HepG2 (cell line): Measurements from ENCODE around the gene CTSS. TPM values are rescaled to one million over a fixed set of nuclear protein-coding genes. Genes with fewer than 3 reads are reported as not detected.

Source experiments
- ATAC-seq: fragments of 200-7000 bp; cut with Tn5 transposase; 3 replicates; pipeline ENCODE4 v1.9.1; 2020; ENCODE audit warnings: mild to moderate bottlenecking, moderate library complexity
- BruUV-seq: library from RNA; stranded (reverse); fragments of 400-500 nt; replicated peaks from 2 replicates; lab custom pipeline; 2021; lab: Mats Ljungman, UMichigan
- CTCF ChIA-PET: fragments of 300-600 bp; formaldehyde crosslinking; extraction: SDS; loops from one replicate; lab custom pipeline; 2021; ENCODE audit warnings: low total read pairs, inconsistent platforms, low intra/inter-chr PET ratio; lab: Yijun Ruan, JAX
- POLR2A ChIA-PET: fragments of 350-600 bp; sonication (Branson Sonifier 250); formaldehyde crosslinking; loops from one replicate; lab custom pipeline; 2020; ENCODE audit warnings: antibody characterized with exemption, inconsistent platforms; lab: Yijun Ruan, JAX
- DNase-seq: peaks from one replicate; pipeline ENCODE4 v3.0.0-alpha.2; 2015; ENCODE audit warnings: low spot score
- FAIRE-seq: peaks from 3 replicates; lab custom pipeline; 2011; peaks lifted over from hg19 to GRCh38; lab: Jason Lieb, UNC
- H2AFZ ChIP-seq: one replicate; pipeline ENCODE4 v1.6.1; 2011; ENCODE audit warnings: low read length, inconsistent platforms
- H3K27ac ChIP-seq: fragments of 300-600 bp; 3 replicates; pipeline ENCODE4 v1.8.0; 2011; ENCODE audit warnings: mixed run types, mild to moderate bottlenecking, mixed read lengths, low read length, inconsistent platforms; ENCODE audit not compliant: insufficient read depth; ENCODE audit errors: extremely low read length
- H3K27me3 ChIP-seq, 2 experiments: fragments of 200-600 bp in 1 of 2; 2 replicates in 1 of 2; 3 replicates in 1 of 2; pipeline versions ENCODE4 v1.6.0 to v1.8.0; 2011; ENCODE audit warnings: low read length in 2 of 2, mild to moderate bottlenecking in 2 of 2, moderate library complexity in 2 of 2, inconsistent platforms in 1 of 2; ENCODE audit not compliant: insufficient read depth in 2 of 2, control insufficient read depth in 1 of 2
- H3K36me3 ChIP-seq, 2 experiments: fragments of 200-600 bp in 1 of 2; replicated peaks in 1 of 2; 2 replicates in 1 of 2; 3 replicates in 1 of 2; pipeline versions ENCODE4 v1.5.1 to v1.8.0; 2011; ENCODE audit warnings: low read length in 2 of 2, inconsistent platforms in 1 of 2; ENCODE audit not compliant: insufficient read depth in 2 of 2, control insufficient read depth in 1 of 2
- H3K4me1 ChIP-seq: 2 replicates; pipeline ENCODE4 v1.5.1; 2012; ENCODE audit warnings: low read length, inconsistent platforms; ENCODE audit not compliant: insufficient read depth
- H3K4me2 ChIP-seq: 2 replicates; pipeline ENCODE4 v1.6.0; 2011; ENCODE audit warnings: low read depth, low read length, inconsistent platforms
- H3K4me3 ChIP-seq, 3 experiments: fragments of 200-600 bp in 1 of 3; sonication (generic), shearing (Covaris generic) in 1 of 3; replicated peaks in 1 of 3; 2 replicates each; pipeline ENCODE4 v1.5.1; 2011 to 2016; ENCODE audit warnings: low read length in 3 of 3, inconsistent platforms in 2 of 3, low read depth in 2 of 3, mild to moderate bottlenecking in 2 of 3, control low read depth in 1 of 3, mixed read lengths in 1 of 3; ENCODE audit not compliant: insufficient read depth in 1 of 3
- H3K79me2 ChIP-seq: one replicate; pipeline ENCODE4 v1.6.1; 2011; ENCODE audit warnings: low read length, inconsistent platforms; ENCODE audit not compliant: insufficient read depth
- H3K9ac ChIP-seq: 2 replicates; pipeline ENCODE4 v1.6.0; 2011; ENCODE audit warnings: mild to moderate bottlenecking, low read depth, low read length, inconsistent platforms; ENCODE audit not compliant: insufficient read depth
- H3K9me3 ChIP-seq: 2 replicates; pipeline ENCODE4 v1.5.1; 2012; ENCODE audit warnings: mild to moderate bottlenecking, low read length
- H4K20me1 ChIP-seq: 2 replicates; pipeline ENCODE4 v1.6.0; 2011; ENCODE audit warnings: inconsistent platforms, mild to moderate bottlenecking, low read length, moderate library complexity; ENCODE audit not compliant: insufficient read depth
- ARID3A ChIP-seq: IDR thresholded peaks from 2 replicates; pipeline ENCODE4 v1.6.1; 2012; ENCODE audit warnings: low read depth, low read length, improper control_type of control experiment
- BCL6 ChIP-seq: IDR thresholded peaks from 2 replicates; pipeline ENCODE4 v1.6.1; 2016; ENCODE audit warnings: missing genetic modification reagents, missing compliant biosample characterization
- CC2D1A ChIP-seq: sonication (generic); formaldehyde crosslinking; IDR thresholded peaks from 2 replicates; pipeline ENCODE4 v1.8.1; 2023; ENCODE audit warnings: mild to moderate bottlenecking, missing genetic modification reagents
- MIER2 ChIP-seq: IDR thresholded peaks from 2 replicates; pipeline ENCODE4 v1.6.1; 2016; ENCODE audit warnings: missing biosample characterization, missing genetic modification reagents
- RBFOX2 ChIP-seq: fragments of 200-400 bp; formaldehyde crosslinking; IDR thresholded peaks from 2 replicates; pipeline ENCODE4 v1.6.1; 2017; ENCODE audit warnings: low read depth, mild to moderate bottlenecking, low read length
- RELA ChIP-seq: sonication (generic); formaldehyde crosslinking; IDR thresholded peaks from 2 replicates; pipeline ENCODE4 v1.4.0; 2020; ENCODE audit warnings: missing genetic modification reagents
- SMAD1 ChIP-seq: sonication (generic); formaldehyde crosslinking; IDR thresholded peaks from 2 replicates; pipeline ENCODE4 v1.4.0; 2020; ENCODE audit warnings: missing genetic modification reagents, low read depth, mild to moderate bottlenecking, borderline replicate concordance
- SMC3 ChIP-seq: IDR thresholded peaks from 2 replicates; pipeline ENCODE4 v1.6.1; 2011; ENCODE audit warnings: low read length, improper control_type of control experiment
- ZBTB33 ChIP-seq: sonication (generic); formaldehyde crosslinking; IDR thresholded peaks from 2 replicates; pipeline ENCODE4 v1.4.0; 2020; ENCODE audit warnings: missing genetic modification reagents
- ZBTB43 ChIP-seq: sonication (generic); formaldehyde crosslinking; conservative IDR thresholded peaks from 2 replicates; pipeline ENCODE4 v1.4.0; 2020; ENCODE audit warnings: missing genetic modification reagents
- ZFX ChIP-seq: sonication (generic); formaldehyde crosslinking; IDR thresholded peaks from 2 replicates; pipeline ENCODE4 v1.4.0; 2020; ENCODE audit warnings: mild to moderate bottlenecking, low read depth, missing genetic modification reagents, moderate library complexity
- ZNF484 ChIP-seq: sonication (generic); formaldehyde crosslinking; IDR thresholded peaks from 2 replicates; pipeline ENCODE4 v1.5.1; 2020; ENCODE audit warnings: mild to moderate bottlenecking, low read depth, missing genetic modification reagents, borderline replicate concordance
- ZNF580 ChIP-seq: IDR thresholded peaks from 2 replicates; pipeline ENCODE4 v1.6.1; 2016; ENCODE audit warnings: low read depth, borderline replicate concordance
- WGBS: methylation state at CpG from one replicate; pipeline ENCODE4 v1.1.6; 2017; ENCODE audit warnings: low lambda C conversion rate; 5-methylcytosine and 5-hydroxymethylcytosine counted together
- in situ Hi-C: cut with HindIII; loops from 2 replicates; pipeline ENCODE4 v1.10.0; 2017; ENCODE audit warnings: low pct_unique_long_range_greater_than_20kb; ENCODE audit not compliant: extremely low pct_ligation_motif_present
- intact Hi-C: fragments of 100-400 bp; cut with micrococcal nuclease; formaldehyde crosslinking; loops from one replicate; pipeline ENCODE4 v1.10.0; 2022; ENCODE audit not compliant: unreplicated experiment
- polyA plus RNA-seq, 8 experiments: library from polyadenylated mRNA; depleted of rRNA in 3 of 8; stranded (reverse) in 7 of 8; unstranded in 1 of 8; fragments of >200 nt; fragmentation: Illumina TruSeq in 4 of 8; extraction: Trizol in 4 of 8; gene quantifications; 2 replicates each; pipeline versions ENCODE4 v1.2.1 to v1.2.3, GENCODE V29; 2011 to 2016; ENCODE audit warnings: low read depth in 4 of 8, missing spikeins in 1 of 8, mixed read lengths in 1 of 8; ENCODE audit not compliant: insufficient read depth in 1 of 8
- total RNA-seq, 5 experiments: library from RNA; depleted of rRNA; stranded (reverse); fragments of >200 nt; fragmentation: Illumina TruSeq; extraction: Trizol; gene quantifications; 2 replicates each; pipeline ENCODE4 v1.2.3, GENCODE V29; 2016; ENCODE audit warnings: low read depth in 1 of 5

Gene CTSS
- total and polyA plus RNA-seq, 2 of the 13 experiments (the other 11 are each of a cell fraction or from before 2014, with no cell fraction given): 0.33 to 1.0 TPM

- Histone ChIP-seq H3K4me3 (no peak overlapping the region), H3K4me1 (peaks cover 25% of the 10 kb centered on the region), H3K4me2 (peak overlapping the region; percentile 57)
- TF ChIP-seq SMC3 (no peak), ARID3A (0 out of 2 replicates have a peak, but pooled peaks have one; percentile 11), RELA (CRISPR knock-in tag) (peak; percentile 86; the same call in 1 of the 2 replicates), BCL6 (CRISPR knock-in tag) (peak; percentile 92)
- TF ChIP-seq, all 625 proteins: peak for 3
- Histone ChIP-seq H3K9ac (no peak overlapping the region), H4K20me1 (no peaks in the 10 kb centered on the region), H3K27me3 (no peaks in the 10 kb centered on the region; a peak in 1 of 5 replicates), H3K36me3 (no peaks in the 10 kb centered on the region), H3K27ac (no peak overlapping the region), H2AFZ (peak overlapping the region; percentile 93), H3K9me3 (peaks cover 6% of the 10 kb centered on the region; the same call in 1 of the 2 replicates), H3K79me2 (no peaks in the 10 kb centered on the region)
- DNase-seq: peak; percentile 1
- ATAC-seq: no peak
- ChIA-PET POLR2A (no interaction called here), CTCF (no interaction called here)
- FAIRE-seq: no peak
- in situ Hi-C loops: no loop called here
- BruUV-seq: no TSS peak
- intact Hi-C loops: loop anchor here (10.0 kb wide), 1 partner anchor 50 kb away; no protein-coding TSS in a partner anchor
- WGBS: 14% methylated on average over 2 of the region's 2 CpGs
These were observed 919 bp downstream of the CTSS start for GRCh38 chr1:150764617-150765101.

- ATAC-seq (no peak), DNase-seq (no peak), FAIRE-seq (no peak)
- Histone ChIP-seq H3K27me3 (no peaks in the 10 kb centered on the region), H3K4me3 (no peak overlapping the region), H2AFZ (no peak overlapping the region), H3K27ac (no peak overlapping the region), H3K36me3 (no peaks in the 10 kb centered on the region), H3K4me2 (no peak overlapping the region), H3K9me3 (peaks cover 6% of the 10 kb centered on the region; the same call in 1 of the 2 replicates), H3K9ac (no peak overlapping the region), H4K20me1 (no peaks in the 10 kb centered on the region), H3K4me1 (peaks cover 25% of the 10 kb centered on the region), H3K79me2 (no peaks in the 10 kb centered on the region)
- WGBS: 44% methylated on average over 3 of the region's 3 CpGs
- in situ Hi-C loops: no loop called here
- intact Hi-C loops: loop anchor here (10.0 kb wide), 1 partner anchor 48 kb away; no protein-coding TSS in a partner anchor
- POLR2A ChIA-PET: no interaction called here
- CTCF ChIA-PET: no interaction called here
- BruUV-seq: no TSS peak
- no peak for TF ChIP-seq CC2D1A (CRISPR knock-in tag)
- TF ChIP-seq MIER2 (CRISPR knock-in tag): no peak
- no peak for TF ChIP-seq RBFOX2
- no peak for TF ChIP-seq ZBTB33 (CRISPR knock-in tag)
- no peak for TF ChIP-seq ZNF580 (CRISPR knock-in tag)
- no peak for TF ChIP-seq ZNF484 (CRISPR knock-in tag)
- TF ChIP-seq SMAD1 (CRISPR knock-in tag): no peak
- no peak for TF ChIP-seq ZBTB43
- no peak for TF ChIP-seq ZFX (CRISPR knock-in tag)
These were observed 2.6 kb downstream of the CTSS start for GRCh38 chr1:150763018-150763417.
